ENCODE data around the gene POP4.

GRCh38 chr19:29626386-29626785 is 20.3 kb downstream of the POP4 start:
- TF ChIP-seq CTCF (IDR thresholded peaks at IDR 0.05): no peak
- TF ChIP-seq POLR2AphosphoS5 (IDR thresholded peaks at IDR 0.05): no peak
- no peak for TF ChIP-seq POLR2A (IDR thresholded peaks at IDR 0.05)
- TF ChIP-seq EP300 (IDR thresholded peaks at IDR 0.05): no peak

All from stomach (tissue), 4 donors.